Thoracic aorta (tissue), 2 donors: ENCODE results near the gene UNCX. TPM values are rescaled to one million over a fixed set of nuclear protein-coding genes. Genes with fewer than 3 reads are reported as not detected.
"Not testable (repeated sequence)": the region's sequence is repeated elsewhere in the genome, so short reads cannot be mapped to it uniquely, and the experiment has no call there.

Experiments used
- ATAC-seq: fragments of 150-250 bp; one replicate; pipeline ENCODE4 v1.8.0; 2017; ENCODE audit warnings: low read depth; ENCODE audit not compliant: insufficient number of reproducible peaks, low FRiP score
- DNase-seq: peaks from one replicate; pipeline ENCODE4 v3.0.0-alpha.2; 2020; ENCODE audit warnings: low spot score
- H3K27ac ChIP-seq, 2 donors: fragments of 200-600 bp; sonication (generic); 1 replicate in 1 of 2; 2 replicates in 1 of 2; pipeline ENCODE4 v1.5.1; 2016; ENCODE audit warnings: mild to moderate bottlenecking in 2 of 2, moderate library complexity in 2 of 2
- H3K27me3 ChIP-seq: fragments of 200-600 bp; sonication (generic); replicated peaks from 2 replicates; pipeline ENCODE4 v1.6.0; 2016; ENCODE audit warnings: mild to moderate bottlenecking; ENCODE audit not compliant: insufficient read depth
- H3K36me3 ChIP-seq: fragments of 200-600 bp; sonication (generic); one replicate; pipeline ENCODE4 v1.5.1; 2016
- H3K4me1 ChIP-seq, 2 donors: fragments of 200-600 bp; sonication (generic); 1 replicate in 1 of 2; 2 replicates in 1 of 2; pipeline versions ENCODE4 v1.5.1 to v1.6.0; 2016; ENCODE audit warnings: low read depth in 2 of 2, mild to moderate bottlenecking in 1 of 2; ENCODE audit not compliant: control insufficient read depth in 1 of 2
- H3K4me3 ChIP-seq: fragments of 200-600 bp; sonication (generic); 2 replicates; pipeline ENCODE4 v1.5.1; 2016; ENCODE audit warnings: mild to moderate bottlenecking
- H3K9me3 ChIP-seq: fragments of 200-600 bp; sonication (generic); 2 replicates; pipeline ENCODE4 v1.5.1; 2016
- CTCF ChIP-seq: fragments of 200-600 bp; sonication (generic); IDR thresholded peaks from one replicate; pipeline ENCODE4 v1.5.1; 2019; ENCODE audit warnings: antibody characterized with exemption
- total RNA-seq, 2 donors: library from RNA; depleted of rRNA; stranded (reverse); fragments of >200 nt; gene quantifications; one replicate each; pipeline versions ENCODE4 v1.1.0 to v1.2.3, GENCODE V29; 2016

UNCX gene
- total RNA-seq, 2 donors from 2014 or later: not detected

DNA sequence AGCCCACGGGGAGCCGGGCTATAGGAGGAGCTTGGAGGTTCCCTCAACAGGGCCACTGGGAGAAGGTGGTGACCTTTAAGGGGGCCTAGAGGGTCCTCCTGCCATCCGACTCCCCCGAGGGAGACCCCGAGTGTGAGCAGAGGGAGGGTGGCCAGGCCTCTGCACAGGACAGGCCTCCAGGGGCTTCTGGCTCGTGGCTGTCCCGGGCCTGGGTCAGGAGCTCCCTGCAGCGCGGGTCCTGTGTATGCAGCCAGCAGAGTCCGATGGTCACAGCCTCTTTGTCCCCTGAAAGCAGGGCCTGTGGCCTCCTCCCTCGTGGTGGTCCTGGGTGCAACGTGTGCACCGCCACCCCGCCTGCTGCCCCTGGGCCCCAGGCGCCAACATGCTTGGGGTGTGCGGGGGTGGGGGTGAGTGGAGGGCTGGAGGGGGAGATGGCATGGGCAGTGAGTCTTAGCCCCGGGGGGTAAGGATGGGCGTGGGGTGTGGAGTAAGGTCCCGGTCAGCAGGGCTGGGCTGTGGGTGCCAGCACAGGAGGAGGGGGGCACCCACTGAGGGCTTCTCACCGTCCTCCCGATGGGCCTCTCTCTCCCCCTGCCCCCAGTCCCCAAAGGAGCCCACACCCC is 27.1 kb downstream of the UNCX start:
- no peak overlapping the region for H3K4me3 ChIP-seq
- H3K36me3 ChIP-seq: no peaks in the 10 kb centered on the region
- no peaks in the 10 kb centered on the region for H3K9me3 ChIP-seq
- no peak for TF ChIP-seq CTCF
- no peaks in the 10 kb centered on the region for H3K27me3 ChIP-seq
- ATAC-seq (no peak), DNase-seq (no peak)
- H3K27ac ChIP-seq: no peak overlapping the region
- H3K4me1 ChIP-seq: no peaks in the 10 kb centered on the region

- Histone ChIP-seq H3K9me3 (no peaks in the 10 kb centered on the region), H3K27me3 (no peaks in the 10 kb centered on the region), H3K4me1 (no peaks in the 10 kb centered on the region), H3K4me3 (no peak overlapping the region), H3K36me3 (no peaks in the 10 kb centered on the region), H3K27ac (no peak overlapping the region)
- TF ChIP-seq CTCF: no peak
- no peak for ATAC-seq
- no peak for DNase-seq
Observed at GRCh38 chr7:1260244-1260635, 27.6 kb downstream of the UNCX start.

DNA sequence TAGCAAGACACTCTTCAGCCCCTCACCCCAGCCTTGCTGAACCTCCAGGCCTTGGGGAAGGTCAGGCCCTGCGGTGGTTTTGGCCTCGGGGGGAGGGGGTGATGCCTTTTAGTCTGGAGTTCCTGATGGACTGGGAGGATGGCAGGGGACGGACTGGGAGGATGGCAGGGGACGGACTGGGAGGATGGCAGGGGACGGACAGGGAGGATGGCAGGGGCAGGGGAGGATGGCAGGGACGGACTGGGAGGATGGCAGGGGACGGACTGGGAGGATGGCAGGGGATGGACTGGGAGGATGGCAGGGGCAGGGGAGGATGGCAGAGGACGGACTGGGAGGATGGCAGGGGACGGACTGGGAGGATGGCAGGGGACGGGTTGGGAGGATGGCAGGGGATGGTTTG is 28.4 kb downstream of the UNCX start:
- not testable (repeated sequence) for H3K9me3 ChIP-seq, ATAC-seq, H3K4me1 ChIP-seq, H3K27ac ChIP-seq, H3K27me3 ChIP-seq, H3K4me3 ChIP-seq, H3K36me3 ChIP-seq, DNase-seq

DNA sequence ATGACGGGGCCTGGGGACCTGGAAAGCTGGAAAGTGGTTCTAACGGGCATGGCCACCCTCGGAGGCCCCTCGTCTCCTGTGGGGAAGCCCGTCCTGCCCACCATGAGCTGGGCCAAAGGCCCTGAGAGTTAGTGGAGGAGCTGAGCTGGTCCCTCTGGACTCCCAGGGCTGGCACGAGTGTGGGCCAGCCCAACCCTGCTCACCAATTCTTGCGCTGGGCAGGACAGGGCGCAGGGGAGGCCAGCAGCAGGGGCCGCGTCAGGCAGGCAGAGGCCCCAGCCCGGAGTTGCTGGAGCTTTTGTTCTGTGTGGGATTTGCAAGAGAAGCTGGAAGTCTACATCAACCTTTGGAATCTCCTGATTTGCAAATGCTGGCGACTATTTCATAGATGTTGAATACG is 29.8 kb downstream of the UNCX start:
- ATAC-seq (no peak), DNase-seq (no peak)
- Histone ChIP-seq H3K27me3 (no peaks in the 10 kb centered on the region), H3K4me3 (no peak overlapping the region), H3K4me1 (no peaks in the 10 kb centered on the region), H3K27ac (no peak overlapping the region), H3K9me3 (no peaks in the 10 kb centered on the region), H3K36me3 (no peaks in the 10 kb centered on the region)
- no peak for TF ChIP-seq CTCF

- TF ChIP-seq CTCF: no peak
- H3K27me3 ChIP-seq: no peaks in the 10 kb centered on the region
- no peak for ATAC-seq
- H3K4me3 ChIP-seq: no peak overlapping the region
- H3K27ac ChIP-seq: no peak overlapping the region
- no peaks in the 10 kb centered on the region for H3K9me3 ChIP-seq
- H3K4me1 ChIP-seq: no peaks in the 10 kb centered on the region
- DNase-seq: no peak
- no peaks in the 10 kb centered on the region for H3K36me3 ChIP-seq
Observed at GRCh38 chr7:1263391-1263951, 30.8 kb downstream of the UNCX start.
